ENCODE data around the gene CLDN15. TPM values are rescaled to one million over a fixed set of nuclear protein-coding genes. Genes with fewer than 3 reads are reported as not detected.
"Not testable (repeated sequence)": the region's sequence is repeated elsewhere in the genome, so short reads cannot be mapped to it uniquely, and the experiment has no call there.

Gene CLDN15
- total RNA-seq, 1 experiment from 2014 or later, result 4.3 TPM

- in situ Hi-C loops (cut with HindIII; ENCODE audit: low sequenced_read_pairs); DNase-seq (ENCODE audit: low spot score): not testable (repeated sequence)
These were observed 33.6 kb downstream of the CLDN15 start for GRCh38 chr7:101203740-101204738.

GRCh38 chr7:101202603-101202918, 35.0 kb downstream of the CLDN15 start:
- in situ Hi-C loops (cut with HindIII; ENCODE audit: low sequenced_read_pairs), result no loop called here
- DNase-seq (ENCODE audit: low spot score), result no peak

DNA sequence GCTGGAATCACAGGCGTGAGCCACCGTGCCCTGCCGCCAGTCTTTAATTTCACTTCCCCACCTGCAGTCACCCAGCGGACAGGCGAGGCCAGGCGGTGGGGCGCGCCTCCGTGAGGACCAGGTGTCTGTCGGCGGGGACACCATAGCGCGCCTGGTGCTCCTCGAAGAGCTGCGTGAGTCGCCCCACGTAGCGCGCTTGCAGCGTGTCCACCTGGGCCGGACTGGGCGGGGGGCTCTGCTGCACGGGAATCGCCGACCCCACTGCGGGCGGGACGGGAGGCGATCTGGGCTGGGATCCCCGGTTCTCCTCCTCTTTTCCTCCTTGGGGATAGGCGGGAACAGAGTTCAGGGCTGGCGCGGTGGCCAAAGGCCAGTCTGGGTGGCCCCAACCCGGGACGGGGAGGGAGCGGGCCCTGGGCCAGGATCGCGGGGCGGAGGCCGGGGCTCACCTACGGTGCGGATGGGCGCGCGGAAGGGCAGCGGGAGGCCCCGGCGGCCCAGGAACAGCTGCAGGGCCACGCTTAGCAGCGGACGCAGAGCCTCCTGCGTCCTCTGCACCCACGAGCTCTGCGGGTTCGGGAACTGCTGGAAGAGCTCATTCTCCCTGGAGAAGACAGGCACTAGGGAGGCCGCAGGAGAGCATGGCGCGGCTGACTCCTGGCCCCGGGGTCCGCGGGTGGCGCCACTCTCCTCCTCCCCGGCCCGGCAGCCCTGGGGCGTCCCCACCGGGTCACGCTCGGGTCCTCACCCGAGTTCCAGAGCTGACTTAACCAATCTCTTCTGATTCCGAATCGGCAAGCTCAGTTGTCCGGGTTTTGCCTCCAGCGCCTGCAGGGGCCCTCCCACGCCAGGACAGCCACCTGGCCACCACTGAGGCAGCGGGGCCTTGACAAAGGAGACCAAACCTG, 35.7 kb downstream of the CLDN15 start:
- no peak for DNase-seq (ENCODE audit: low spot score)
- in situ Hi-C loops (cut with HindIII; ENCODE audit: low sequenced_read_pairs), result no loop called here

DNA sequence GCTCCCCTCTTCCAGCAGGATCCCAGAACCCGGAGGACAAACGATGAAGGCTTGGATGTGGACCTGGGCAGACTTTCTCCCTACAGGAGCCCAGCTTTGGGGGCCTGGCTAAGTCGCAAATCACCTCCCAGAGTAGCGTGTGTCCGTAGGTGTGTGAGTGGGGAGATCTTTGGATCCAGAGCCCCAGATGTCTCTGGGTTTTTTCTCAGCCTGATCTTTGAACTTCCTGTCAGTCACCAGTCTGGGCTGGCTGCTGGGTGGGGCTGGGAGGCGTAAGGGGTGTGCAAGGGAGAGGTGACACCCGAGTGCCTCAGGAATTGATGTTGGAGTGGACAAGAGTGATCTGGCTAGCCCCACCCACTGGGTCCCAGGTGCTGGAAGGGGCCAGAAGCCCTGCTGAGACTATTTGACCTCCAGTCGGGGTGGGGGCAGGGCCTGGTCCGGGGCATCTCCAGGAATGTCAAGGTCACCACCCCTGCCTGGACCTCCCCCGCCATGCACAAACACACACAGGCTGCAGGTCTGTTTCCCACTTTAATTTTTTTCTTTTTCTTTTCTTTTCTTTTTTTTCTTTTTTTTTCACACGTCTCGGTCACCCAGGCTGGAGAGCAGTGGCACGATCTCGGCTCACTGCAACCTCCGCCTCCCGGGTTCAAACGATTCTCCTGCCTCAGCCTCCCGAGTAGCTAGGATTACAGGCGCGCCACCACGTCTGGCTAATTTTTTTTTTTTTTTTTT, 36.6 kb downstream of the CLDN15 start, which contains the start of gene MOGAT3:
TSS of gene MOGAT3 (minus strand) at position 175 of the 738 bp plus-strand sequence. CDS start 182 bp downstream, outside the sequence.
- no peak for DNase-seq (ENCODE audit: low spot score)
- in situ Hi-C loops (cut with HindIII; ENCODE audit: low sequenced_read_pairs), result no loop called here

GRCh38 chr7:101200504-101200861, 37.1 kb downstream of the CLDN15 start:
- no peak for DNase-seq (ENCODE audit: low spot score)
- in situ Hi-C loops (cut with HindIII; ENCODE audit: low sequenced_read_pairs), result no loop called here

GRCh38 chr7:101199522-101199921, 38.1 kb downstream of the CLDN15 start:
- in situ Hi-C loops (cut with HindIII; ENCODE audit: low sequenced_read_pairs); DNase-seq (ENCODE audit: low spot score): not testable (repeated sequence)

GRCh38 chr7:101198476-101198875, 39.1 kb downstream of the CLDN15 start:
- in situ Hi-C loops (cut with HindIII; ENCODE audit: low sequenced_read_pairs), result no loop called here
- no peak for DNase-seq (ENCODE audit: low spot score)

GRCh38 chr7:101197991-101198390, 39.6 kb downstream of the CLDN15 start:
- no peak for DNase-seq (ENCODE audit: low spot score)
- in situ Hi-C loops (cut with HindIII; ENCODE audit: low sequenced_read_pairs), result no loop called here

DNA sequence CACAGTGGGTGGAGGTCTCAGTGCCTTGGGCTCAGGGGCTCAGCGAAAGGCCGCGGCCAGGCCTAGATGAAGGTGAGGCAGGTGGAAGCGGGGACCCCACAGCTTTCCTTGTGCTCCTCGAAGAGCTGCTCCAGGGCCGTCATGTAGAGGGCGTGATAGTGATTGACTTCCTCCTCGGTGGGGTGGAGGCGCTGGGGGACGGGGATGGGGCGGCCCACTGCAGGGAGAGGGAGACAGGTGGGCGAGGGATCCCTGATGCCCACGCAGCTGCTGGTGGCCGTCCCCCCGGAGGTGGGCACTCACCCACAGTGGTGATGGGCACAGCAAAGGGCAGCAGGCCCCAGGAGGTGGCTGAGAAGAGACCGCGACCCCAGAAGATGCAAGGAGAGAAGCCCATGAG, 41.7 kb downstream of the CLDN15 start:
- DNase-seq (ENCODE audit: low spot score), result no peak
- in situ Hi-C loops (cut with HindIII; ENCODE audit: low sequenced_read_pairs), result no loop called here

- no peak for DNase-seq (ENCODE audit: low spot score)
- in situ Hi-C loops (cut with HindIII; ENCODE audit: low sequenced_read_pairs), result no loop called here
These were observed 48.5 kb downstream of the CLDN15 start for GRCh38 chr7:101189109-101189508.

DNA sequence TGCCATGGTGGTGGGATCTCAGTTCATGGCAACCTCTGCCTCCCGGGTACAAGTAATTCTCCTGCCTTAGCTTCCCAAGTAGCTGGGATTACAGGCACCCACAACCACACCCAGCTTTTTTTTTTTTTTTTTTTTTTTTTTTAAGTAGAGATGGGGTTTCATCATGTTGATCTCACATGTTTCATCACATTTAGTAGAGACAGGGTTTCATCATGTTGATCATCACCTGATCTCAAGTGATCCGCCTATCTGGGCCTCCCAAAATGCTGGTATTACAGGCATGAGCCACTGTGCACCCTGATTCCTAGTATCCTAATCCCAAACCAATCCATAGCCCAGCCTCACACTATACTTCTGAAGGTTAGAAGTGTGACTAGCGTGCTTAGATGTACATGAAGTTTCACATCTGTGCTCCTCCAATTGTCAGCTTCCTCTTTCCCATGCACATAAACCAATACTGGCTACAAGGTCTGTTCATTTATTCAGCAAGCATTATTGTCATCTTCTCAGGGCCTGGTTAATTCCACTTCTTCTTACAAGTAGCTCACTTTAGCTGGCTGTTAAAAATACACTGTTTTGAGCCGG, 50.7 kb downstream of the CLDN15 start:
- no peak for DNase-seq (ENCODE audit: low spot score)
- in situ Hi-C loops (cut with HindIII; ENCODE audit: low sequenced_read_pairs), result no loop called here

- in situ Hi-C loops (cut with HindIII; ENCODE audit: low sequenced_read_pairs), result no loop called here
- DNase-seq (ENCODE audit: low spot score), result no peak
These were observed 51.4 kb downstream of the CLDN15 start for GRCh38 chr7:101186194-101186593.

- DNase-seq (ENCODE audit: low spot score), result no peak
- in situ Hi-C loops (cut with HindIII; ENCODE audit: low sequenced_read_pairs), result no loop called here
These were observed 52.3 kb downstream of the CLDN15 start for GRCh38 chr7:101185258-101185839.

Other genes with a start within 250 kb of the CLDN15 start
- gene MUC17, start 217.7 kb downstream of the CLDN15 start, total RNA-seq (2014; rRNA removed; shearing (Covaris generic)), result 0.06 TPM in 1 of 2 replicates, not detected in the other
- 5.6 and 9.9 TPM in 2 replicates for gene TRIM56, start 152.3 kb downstream of the CLDN15 start, total RNA-seq (2014; rRNA removed; shearing (Covaris generic))
- gene SERPINE1, start 110.7 kb downstream of the CLDN15 start, total RNA-seq (2014; rRNA removed; shearing (Covaris generic)), result 103 and 113 TPM in 2 replicates
- 211 and 215 TPM in 2 replicates for gene AP1S1, start 83.3 kb downstream of the CLDN15 start, total RNA-seq (2014; rRNA removed; shearing (Covaris generic))
- 122 and 148 TPM in 2 replicates for gene VGF, start 72.2 kb downstream of the CLDN15 start, total RNA-seq (2014; rRNA removed; shearing (Covaris generic))
- 1.2 TPM in 1 of 2 replicates, not detected in the other for gene NAT16, start 57.5 kb downstream of the CLDN15 start, total RNA-seq (2014; rRNA removed; shearing (Covaris generic))
- gene MOGAT3, start 36.8 kb downstream of the CLDN15 start, total RNA-seq (2014; rRNA removed; shearing (Covaris generic)), result not detected in 2 replicates
- 18.0 and 38.1 TPM in 2 replicates for gene PLOD3, start 20.2 kb downstream of the CLDN15 start, total RNA-seq (2014; rRNA removed; shearing (Covaris generic))
- 74.5 and 105 TPM in 2 replicates for gene ZNHIT1, start 19.6 kb downstream of the CLDN15 start, total RNA-seq (2014; rRNA removed; shearing (Covaris generic))
- 139 and 190 TPM in 2 replicates for gene FIS1, start 7.3 kb upstream of the CLDN15 start, total RNA-seq (2014; rRNA removed; shearing (Covaris generic))
- 55.0 and 55.9 TPM in 2 replicates for gene IFT22, start 84.0 kb upstream of the CLDN15 start, total RNA-seq (2014; rRNA removed; shearing (Covaris generic))
- 104 and 109 TPM in 2 replicates for gene COL26A1, start 125.1 kb upstream of the CLDN15 start, total RNA-seq (2014; rRNA removed; shearing (Covaris generic))

All from G401 (cell line).